Cerebellar cortex (tissue), 1 donor: ENCODE data around the gene NFKBIZ.
"Not testable (repeated sequence)": the region's sequence is repeated elsewhere in the genome, so short reads cannot be mapped to it uniquely, and the experiment has no call there.

Experiments used
- DNase-seq: peaks from one replicate; pipeline ENCODE4 v3.0.0-alpha.2; 2015; ENCODE audit warnings: low spot score

The NFKBIZ gene

DNA sequence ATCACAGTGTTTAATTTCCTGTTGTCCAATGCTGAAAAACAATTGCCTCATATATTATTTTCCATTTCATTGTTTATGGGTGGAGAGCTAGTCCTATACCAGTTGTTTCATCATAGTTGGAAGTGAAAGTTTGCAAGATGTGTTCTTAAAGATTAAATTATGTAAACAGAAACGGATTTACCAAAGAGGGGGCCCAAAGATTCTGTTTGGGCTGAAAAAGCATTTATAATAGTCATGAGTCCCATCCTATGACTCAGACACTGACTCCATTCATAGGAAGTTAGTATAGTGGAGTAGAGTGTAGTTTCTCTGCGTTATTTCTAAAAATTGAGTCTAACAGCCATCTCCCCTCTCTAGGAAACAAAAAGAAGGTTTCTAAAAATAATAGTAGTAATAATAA, 24.3 kb downstream of the NFKBIZ start:
- DNase-seq: no peak

DNA sequence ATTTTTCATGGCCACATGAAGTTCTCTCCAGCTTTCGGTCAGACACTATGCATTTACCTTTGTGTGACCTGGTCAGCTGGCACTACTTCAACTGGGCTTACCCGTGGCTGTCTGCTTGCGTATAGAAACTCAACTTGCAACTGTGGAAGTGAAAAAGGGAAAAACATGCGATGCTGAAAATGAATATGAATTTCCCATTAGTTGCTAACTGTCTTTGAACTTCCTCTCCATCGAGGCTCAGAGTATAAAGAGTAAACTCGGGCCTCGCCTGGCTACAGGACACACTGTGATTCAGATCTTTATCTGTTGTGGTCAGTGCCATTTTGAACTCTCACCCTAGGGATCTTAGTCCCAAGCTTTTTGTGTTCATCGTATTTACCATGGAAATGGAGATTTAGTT, 26.8 kb downstream of the NFKBIZ start:
- no peak for DNase-seq

DNA sequence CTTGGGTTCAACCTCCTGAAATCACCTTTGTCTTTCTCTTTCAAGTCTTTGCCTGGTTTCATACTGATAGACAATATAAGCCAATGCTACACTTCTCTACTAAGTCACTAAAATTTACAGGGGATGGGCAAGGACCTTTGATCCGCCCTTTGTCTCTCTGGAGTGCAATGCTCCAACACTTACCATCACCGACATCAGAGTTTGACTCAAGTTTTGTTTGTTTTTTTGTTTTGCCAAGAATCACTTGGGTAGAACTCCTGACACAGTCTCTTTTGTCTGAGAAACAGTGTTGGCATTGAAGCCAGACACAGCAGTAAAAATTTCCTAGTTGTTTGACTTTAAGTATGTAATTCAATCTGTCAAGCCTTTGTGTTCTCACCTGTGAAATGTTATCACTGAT, 29.3 kb downstream of the NFKBIZ start:
- no peak for DNase-seq

DNA sequence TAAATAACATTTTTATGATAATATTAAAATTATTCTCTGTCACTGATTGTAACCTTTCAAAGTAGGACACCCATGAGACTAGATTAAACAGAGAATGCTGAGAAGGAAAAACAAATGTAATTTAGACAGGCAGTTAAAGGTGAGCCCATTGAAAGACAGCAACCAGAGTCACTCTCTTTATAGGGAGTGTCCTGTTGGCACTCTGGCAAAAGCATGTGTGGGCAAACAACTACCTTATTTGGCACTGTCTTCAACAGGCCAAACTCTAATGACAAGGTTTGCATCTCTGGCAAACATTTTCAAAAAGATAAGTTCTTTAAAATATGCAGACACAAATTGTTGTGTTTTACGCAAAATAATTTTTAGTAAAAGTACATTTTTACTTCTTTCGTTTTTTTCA, 29.8 kb downstream of the NFKBIZ start:
- DNase-seq: no peak

DNA sequence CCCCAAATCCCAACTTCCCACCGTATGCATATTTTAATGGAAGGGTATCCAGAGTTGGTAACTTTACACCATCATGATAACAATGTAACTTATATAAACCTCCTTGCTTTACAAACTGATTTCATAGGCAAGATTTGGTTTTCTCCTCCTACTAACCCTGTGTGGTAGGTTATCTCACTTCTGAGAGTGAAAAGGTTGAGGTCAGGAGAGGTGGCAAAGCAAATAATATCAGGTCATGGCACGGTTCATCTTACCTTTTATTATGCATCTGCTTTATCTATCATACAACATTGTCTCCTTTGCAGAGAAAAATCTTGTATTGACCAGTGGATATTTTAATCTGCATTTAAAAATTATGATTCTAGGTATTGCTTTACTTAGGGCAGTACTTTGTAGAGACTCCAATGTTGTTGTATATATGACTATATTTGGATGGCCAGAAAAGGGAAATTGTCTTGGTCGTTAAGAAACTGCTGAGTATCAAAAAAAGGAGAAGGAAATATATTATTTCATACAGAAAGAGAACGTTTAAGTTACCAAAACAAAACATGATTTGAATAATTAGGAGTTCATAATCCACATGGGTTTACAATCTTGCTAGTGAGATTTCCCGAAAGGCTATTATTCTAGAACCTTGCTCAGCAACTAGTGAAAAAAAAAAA, 30.4 kb downstream of the NFKBIZ start:
- DNase-seq: no peak

DNA sequence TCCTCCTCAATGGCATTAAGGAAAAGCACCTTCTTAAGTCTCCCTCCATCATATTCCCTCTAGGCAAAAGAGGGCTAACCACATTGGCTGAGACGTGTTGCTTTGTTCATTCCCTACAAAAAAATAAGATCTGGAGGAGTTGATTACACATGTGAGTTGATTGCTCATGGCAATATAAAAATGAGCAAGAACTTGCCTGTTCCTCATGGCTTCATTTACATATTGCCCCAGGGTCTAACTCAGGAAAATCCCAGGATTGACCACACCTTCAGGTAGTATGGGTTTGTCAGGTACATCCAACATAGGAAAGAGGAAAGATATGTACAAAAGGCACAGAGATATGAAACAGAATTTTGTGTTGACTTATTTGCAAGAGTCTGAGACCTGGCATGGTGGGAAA, 35.5 kb downstream of the NFKBIZ start:
- DNase-seq: no peak

DNA sequence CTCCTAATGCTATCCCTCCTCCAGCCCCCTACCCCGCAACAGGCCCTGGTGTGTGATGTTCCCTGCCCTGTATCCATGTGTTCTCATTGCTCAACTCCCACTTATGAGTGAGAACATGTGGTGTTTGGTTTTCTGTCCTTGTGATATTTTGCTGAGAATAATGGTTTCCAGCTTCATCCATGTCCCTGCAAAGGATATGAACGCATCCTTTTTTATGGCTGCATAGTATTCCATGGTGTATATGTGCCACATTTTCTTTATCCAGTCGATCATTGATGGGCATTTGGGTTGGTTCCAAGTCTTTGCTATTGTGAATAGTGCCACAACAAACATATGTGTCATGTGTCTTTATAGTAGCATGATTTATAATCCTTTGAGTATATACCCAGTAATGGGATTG, 36.3 kb downstream of the NFKBIZ start:
- not testable (repeated sequence) for DNase-seq

DNA sequence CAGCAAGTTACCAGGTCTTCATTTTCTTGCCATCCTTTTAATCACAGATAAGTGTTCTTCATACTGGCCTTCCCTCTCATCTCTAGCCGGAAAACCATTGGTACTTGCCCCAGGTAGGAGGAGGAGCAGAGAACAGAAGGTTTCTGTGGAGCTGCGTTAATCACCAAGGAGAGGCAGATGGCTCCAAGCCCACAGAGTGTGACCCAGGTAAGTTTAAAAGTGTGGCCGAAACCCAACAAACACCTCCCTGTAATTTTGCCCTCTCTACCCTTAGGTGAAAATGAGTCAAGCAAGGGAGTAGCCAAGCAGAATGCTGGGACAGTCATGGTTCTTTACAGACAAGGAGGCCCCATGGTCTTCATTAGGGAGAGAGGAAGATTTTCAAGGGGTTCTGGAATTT, 37.3 kb downstream of the NFKBIZ start:
- DNase-seq: no peak

DNA sequence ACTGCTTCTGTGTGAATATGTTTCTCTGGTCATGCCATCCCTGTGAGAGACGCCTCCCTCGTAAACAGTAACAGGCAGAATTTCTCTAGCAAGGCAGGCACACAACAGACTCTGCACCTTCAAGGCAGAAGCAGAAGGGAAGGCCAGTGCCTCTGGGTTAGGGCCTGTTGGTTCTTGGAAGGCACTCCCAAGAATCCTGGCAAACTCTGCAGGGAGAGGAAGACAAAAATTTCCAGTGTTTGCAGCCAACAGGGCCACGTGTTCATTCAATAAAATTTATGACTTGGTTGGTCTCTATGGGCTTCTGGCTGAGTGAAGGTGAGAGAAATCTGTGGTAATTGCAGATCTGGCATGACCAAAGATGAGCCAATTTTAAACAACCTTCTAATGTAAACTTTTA, 39.3 kb downstream of the NFKBIZ start:
- no peak for DNase-seq

DNA sequence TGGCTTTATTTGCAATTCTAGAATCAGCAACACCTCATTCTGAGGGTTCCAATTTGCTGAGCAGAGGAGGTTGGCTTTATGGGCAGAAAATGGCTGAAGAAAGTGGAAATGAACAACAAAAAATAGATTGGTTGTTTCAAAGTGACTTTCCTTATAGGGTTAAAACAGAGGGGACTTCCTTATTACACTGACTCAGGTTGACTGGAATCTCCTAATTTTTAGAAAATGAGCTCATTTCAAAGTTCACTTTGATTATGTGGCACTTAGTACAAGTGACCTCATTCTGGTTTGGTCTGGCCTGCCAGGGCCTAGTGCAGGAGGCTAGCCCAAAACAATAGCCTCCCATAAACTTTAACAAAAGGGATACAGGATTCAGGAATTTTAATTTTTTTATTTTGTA, 41.4 kb downstream of the NFKBIZ start:
- DNase-seq: no peak

DNA sequence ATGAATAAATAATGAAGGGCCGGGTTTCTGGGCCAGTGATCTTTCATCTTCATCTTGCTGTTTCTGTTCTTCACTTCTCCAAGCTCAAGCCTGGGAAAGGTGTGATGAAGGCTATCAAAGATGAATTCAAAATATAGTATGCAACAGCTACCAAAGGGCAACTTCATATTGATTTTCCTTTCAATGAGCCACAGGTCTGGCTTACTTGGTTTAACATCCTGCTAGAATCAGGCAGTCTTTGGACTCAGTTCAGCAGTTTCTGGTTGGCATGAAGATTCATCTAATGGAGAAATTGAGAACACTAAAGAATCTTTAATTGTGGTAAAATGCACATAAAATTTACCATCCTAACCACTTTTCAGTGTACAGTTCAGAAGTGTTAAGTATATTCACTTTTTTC, 43.3 kb downstream of the NFKBIZ start:
- no peak for DNase-seq

DNA sequence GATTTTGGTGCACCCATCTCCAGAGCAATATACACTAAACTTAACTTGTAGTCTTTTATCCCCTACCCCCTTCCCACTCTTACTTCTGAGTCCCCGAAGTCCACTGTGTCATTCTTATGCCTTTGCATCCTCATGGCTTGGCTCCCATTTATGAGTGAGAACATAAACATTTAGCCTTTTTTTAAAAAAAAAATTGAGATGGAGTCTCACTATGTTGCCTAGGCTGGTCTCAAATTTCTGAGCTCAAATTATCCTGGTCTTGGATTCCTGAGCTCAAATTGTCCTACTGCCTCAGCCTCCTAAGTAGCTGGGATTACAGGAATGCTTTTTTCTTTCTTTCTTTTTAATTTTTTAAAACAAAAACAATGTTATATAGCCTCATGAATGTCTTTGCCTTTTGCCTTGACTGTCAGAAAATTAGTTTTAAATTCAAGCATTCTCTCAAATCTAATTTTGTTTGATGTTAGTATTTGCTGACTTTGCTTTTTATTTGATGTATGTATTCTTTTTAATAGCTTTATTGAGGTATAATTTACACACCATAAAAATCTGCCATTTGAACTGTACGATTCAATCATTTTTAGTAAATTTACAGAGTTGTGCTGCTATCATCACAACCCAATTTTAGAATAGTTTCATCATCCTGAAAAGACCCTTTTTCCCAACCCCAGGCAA, 46.9 kb downstream of the NFKBIZ start:
- DNase-seq: no peak

DNA sequence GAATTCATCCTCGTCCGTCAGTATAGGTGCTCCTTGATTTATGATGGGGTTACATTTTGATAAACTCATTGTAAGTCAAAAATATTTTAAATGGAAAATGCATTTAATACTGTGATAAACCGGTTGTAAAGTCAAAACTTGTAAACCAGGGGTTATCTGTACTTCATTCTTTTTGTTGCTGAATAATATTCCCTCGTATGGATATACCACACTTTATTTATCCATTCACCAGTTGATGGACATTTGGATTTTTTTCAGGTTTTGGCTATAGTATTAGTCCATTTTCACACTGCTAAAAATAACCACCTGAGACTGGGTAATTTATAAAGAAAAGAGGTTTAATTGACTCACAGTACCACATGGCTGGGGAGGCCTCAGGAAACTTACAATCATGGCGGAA, 47.7 kb downstream of the NFKBIZ start:
- no peak for DNase-seq

DNA sequence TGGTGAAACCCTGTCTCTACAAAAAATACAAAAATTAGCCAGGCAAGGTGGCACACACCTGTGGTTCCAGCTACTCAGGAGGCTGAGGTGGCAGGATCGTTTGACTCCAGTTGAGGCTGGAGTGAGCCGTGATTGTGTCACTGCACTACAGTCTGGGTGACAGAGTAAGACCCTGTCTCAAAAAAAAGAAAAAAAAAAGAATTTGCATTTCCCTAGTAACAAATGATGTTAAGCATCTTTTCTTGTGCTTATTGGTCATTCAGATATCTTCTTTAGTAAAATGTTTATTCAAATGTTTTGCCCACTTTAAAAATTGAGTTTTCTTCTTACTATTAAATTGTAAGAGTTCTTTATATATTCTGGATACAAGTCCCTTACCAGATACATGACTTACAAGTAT, 48.7 kb downstream of the NFKBIZ start:
- no peak for DNase-seq

DNA sequence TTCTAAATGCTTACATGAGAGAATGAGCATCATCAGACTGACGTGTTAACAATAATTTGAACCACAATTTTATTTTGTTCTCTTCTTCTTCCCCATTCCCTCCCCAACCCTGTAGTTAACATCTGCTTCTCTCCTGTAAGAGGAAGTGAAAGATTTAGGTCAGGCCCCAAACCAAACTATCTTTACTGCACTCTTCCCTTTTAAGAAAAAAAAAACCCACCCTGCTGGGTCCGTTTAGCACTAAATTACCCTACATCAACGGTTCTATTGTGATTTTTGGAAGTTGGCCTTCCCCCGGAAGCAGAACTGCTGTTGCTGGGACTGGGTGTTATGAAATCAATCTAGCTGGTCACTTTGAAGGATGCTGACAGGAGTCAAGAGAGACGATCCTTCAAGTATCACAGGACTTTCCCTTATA, 49.4 kb downstream of the NFKBIZ start:
- DNase-seq: no peak

DNA sequence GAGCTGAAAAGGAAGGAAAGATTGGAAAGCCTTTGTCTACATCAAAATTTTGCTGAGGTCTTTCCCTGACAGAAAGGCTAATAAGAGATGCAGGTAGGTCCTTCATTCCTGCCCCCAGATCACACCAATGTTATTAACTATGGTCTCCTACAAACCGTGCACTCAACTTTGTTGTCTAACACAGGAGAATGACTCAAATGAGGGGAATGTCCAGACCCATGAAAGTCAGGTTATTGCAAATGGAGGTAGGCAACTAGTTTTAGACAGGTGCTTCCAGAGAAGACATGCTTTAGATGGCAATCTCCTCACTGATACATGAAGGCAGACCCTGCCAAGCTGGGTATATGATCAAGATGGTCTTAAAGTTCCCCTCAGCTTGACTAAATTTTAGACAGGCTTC, 51.0 kb downstream of the NFKBIZ start:
- DNase-seq: no peak

DNA sequence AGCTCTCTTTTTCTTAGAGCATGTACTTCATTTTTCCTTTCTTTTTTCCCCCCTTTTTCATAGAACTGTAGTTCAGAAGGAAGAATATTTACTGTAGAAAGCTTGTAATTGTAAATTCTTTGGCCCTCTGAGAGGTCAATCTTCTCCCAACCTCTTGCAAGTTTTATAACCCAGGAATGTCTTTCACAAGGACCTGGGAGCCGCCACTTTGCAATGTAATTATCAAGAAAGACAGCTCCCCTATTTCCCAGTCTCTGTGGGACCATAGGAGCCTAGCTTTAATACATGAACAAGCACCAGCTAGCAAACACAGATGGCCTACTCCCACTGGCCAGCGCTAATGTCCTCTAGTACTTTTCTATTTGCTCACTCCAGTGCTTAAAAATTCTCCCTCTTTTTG, 51.4 kb downstream of the NFKBIZ start:
- DNase-seq: no peak

DNA sequence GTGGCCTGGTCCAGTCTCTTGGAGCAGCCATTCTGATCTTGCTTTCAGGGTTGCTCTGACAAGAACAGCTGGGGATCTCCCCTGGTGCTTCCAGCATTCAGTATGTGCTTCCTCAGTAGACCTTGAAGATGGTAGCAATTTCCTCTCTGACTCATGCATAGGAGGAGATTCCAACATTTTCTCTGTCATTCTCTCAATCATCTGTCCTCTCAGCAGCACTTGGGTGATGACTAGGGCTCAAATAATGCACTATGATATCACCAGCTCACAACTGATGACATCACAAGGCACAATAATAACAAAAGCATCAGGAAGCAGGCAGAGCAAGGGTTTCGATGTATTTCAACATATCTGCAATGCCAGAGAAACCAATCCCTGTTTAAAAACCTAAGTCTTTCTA, 52.7 kb downstream of the NFKBIZ start:
- no peak for DNase-seq

DNA sequence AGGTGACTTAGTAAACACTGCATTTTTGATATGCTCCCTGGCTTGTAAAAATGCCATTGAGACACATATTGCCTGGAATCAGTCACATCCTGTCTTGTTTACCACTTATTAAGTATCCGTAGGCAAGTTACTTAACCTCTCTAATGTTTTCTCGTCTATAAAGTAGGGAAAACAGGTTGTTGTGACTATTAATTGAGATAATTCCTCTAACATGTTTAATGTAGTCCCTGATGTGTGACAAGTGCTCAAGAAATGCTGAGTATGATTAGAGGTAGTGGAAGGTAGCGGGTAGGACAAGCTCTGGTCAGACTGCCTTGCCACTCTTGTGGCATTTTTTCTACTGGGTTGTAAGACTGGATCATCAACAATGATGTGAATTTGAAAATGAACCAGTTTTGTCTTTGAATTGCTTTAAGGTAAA, 54.1 kb downstream of the NFKBIZ start:
- DNase-seq: no peak

DNA sequence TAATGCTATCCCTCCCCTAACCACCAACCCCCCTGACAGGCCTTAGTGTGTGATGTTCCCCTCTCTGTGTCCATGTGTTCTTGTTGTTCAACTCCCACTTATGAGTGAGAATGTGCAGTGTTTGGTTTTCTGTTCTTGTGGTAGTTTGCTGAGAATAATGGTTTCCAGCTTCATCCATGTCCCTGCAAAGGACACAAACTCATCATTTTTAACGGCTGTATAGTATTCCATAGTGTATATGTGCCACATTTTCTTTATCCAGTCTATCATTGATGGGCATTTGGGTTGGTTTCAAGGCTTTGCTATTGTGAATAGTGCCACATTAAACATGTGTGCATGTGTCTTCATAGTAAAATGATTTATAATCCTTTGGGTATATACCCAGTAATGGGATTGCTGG, 56.3 kb downstream of the NFKBIZ start:
- DNase-seq: not testable (repeated sequence)
